ENCODE results near the gene WWTR1.

Gene WWTR1

DNA sequence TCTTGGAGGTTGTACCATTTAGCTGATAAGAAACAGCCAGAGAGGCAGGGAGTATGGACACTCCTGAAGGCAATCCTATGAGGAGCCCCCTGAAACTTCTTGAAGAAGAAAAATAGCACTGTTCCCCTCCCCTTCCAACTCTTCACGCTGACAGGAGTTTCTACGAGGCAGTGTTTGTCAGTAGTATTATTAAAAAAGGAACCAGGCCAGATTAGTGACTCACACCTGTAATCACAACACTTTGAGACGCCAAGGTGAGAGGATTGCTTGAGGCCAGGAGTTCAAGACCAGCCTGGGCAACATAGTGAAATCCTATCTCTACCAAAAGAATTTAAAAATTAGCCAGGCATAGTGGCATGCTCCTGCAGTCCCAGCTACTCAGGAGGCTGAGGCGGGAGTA, 38.7 kb downstream of the WWTR1 start:
- Histone ChIP-seq H3K4me3 (no peak overlapping the region), H3K27ac (peak overlapping the region; percentile 57 to 63)
- no peak for DNase-seq (ENCODE audit: low spot score)
- TF ChIP-seq, protein P1, sequence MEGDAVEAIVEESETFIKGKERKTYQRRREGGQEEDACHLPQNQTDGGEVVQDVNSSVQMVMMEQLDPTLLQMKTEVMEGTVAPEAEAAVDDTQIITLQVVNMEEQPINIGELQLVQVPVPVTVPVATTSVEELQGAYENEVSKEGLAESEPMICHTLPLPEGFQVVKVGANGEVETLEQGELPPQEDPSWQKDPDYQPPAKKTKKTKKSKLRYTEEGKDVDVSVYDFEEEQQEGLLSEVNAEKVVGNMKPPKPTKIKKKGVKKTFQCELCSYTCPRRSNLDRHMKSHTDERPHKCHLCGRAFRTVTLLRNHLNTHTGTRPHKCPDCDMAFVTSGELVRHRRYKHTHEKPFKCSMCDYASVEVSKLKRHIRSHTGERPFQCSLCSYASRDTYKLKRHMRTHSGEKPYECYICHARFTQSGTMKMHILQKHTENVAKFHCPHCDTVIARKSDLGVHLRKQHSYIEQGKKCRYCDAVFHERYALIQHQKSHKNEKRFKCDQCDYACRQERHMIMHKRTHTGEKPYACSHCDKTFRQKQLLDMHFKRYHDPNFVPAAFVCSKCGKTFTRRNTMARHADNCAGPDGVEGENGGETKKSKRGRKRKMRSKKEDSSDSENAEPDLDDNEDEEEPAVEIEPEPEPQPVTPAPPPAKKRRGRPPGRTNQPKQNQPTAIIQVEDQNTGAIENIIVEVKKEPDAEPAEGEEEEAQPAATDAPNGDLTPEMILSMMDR (IDR thresholded peaks at IDR 0.05) = no peak

DNA sequence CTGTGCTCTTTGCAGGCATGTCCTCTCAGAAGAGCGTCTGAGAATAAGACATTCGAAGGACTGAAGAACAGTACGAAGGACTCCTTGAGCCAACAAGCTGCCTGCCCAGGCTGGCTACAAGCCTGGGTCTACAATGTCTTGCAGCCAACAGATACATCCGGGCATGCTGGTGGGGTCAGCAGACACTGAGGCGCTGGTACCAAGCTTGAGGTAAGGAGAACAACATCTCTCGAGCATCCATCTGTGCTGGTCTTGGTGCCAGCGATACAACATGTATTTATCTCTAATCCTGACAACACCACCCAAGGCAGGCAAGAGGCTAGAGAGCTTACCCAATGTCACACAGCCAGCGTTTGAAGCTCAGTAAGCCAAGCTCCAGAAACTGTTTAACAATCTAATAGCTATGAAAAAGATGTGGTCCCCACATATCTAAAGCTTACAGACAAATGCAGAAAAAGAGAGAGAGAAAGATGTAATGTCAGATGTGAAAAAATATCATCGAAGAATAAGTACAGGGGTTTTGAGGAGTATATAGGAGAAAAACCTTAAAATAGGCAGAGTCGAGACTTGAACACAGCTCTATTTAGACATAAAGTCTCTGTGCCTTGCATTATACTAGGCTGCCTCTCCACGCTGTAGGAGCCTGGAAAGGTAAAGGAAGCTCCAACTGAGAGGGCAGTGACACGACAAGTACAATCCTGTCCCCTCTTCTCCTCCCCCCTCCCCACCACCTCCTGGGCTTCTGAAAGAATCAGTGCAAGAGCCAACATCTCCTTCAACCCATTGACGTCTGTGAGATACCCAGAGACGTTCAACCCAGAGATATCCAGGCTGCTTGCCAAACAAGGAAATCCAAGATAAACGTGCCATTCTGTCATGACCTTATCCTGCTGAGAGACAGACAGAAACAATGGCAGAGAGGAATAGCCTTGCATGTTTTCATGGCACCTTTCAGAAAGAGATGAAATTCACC, 39.4 kb downstream of the WWTR1 start:
- Histone ChIP-seq H3K4me3 (peak overlapping the region; percentile 31), H3K27ac (peak overlapping the region; percentile 57 to 63)
- TF ChIP-seq, protein P1 (IDR thresholded peaks at IDR 0.05) = no peak
- DNase-seq (ENCODE audit: low spot score) = peak; percentile 78

DNA sequence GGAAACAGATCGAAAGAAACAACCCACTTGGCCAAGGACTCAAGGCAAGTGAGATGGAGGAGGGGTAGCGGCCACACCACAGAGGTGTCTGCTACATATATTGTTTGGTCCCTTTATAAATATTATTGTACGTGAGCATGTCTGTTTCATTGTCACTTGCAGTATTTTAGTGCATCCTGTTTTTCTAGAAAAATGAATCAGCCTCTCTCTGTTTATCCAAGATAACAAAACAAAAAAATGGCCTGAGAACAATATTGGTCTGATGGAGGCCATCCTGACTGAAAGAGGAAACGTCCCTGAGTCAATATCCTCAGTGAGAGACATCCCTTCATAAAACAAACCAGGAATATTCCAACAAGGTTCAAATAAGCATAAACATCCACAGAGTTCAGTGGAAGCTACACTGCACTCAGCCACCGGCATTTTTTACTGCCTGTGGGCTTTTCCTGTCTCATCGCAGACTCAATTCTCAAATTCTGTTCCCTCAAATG, 42.0 kb downstream of the WWTR1 start:
- TF ChIP-seq, protein P1 (IDR thresholded peaks at IDR 0.05) = no peak

DNA sequence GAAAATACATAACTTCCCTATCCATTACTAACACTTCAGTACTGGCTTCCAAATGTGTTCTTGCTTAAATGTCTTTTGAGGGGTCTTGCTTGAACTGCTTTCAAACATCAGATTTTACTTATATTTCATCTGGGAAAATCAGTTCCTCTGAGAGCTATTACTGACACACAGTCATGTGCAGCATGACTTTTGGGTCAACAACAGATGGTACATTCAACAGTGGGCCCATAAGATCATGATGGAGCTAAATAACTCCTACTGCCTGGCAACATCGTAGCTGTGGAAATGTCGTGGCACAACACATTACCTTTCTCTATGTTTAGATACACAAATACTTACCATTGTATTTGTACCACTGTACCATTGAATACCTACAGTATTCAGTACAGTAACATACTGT, 43.8 kb downstream of the WWTR1 start:
- Histone ChIP-seq H3K27ac (peak overlapping the region in 1 of 2 donors; percentile 34), H3K4me3 (no peak overlapping the region)
- DNase-seq (ENCODE audit: low spot score) = no peak
- TF ChIP-seq, protein P1 (IDR thresholded peaks at IDR 0.05) = no peak

More for the DNA sequence above, 42.0 kb downstream of the WWTR1 start:
- Histone ChIP-seq H3K27ac (peak overlapping the region; percentile 57 to 63), H3K4me3 (no peak overlapping the region)
- no peak for DNase-seq (ENCODE audit: low spot score)

GRCh38 chr3:149612456-149612855, 45.4 kb downstream of the WWTR1 start:
- peak overlapping the region in 1 of 2 donors; percentile 44 for H3K27ac ChIP-seq
- TF ChIP-seq, protein P1 (IDR thresholded peaks at IDR 0.05) = no peak
- DNase-seq (ENCODE audit: low spot score) = no peak

DNA sequence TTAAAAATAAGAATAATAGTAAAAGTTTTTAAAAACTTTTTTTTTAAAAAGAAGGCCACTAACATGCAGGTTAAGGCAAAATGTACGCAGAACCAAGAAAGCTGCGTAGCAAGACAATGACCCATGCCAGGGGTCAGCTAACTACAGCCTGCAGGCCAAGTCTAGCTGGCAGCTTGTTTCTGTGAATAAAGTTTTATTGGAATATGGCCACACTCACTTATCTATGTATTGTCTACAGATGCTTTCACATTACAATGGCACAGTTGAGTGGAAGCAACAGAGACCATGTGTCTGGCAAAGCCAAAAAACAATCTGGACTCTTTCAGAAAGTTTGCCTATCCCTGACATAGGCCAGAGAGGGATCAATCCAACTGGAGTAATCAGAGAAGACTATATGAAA, 46.7 kb downstream of the WWTR1 start:
- no peak overlapping the region for H3K4me3 ChIP-seq
- no peak for DNase-seq (ENCODE audit: low spot score)
- H3K27ac ChIP-seq = no peak overlapping the region
- TF ChIP-seq, protein P1 (IDR thresholded peaks at IDR 0.05) = no peak

More at GRCh38 chr3:149612456-149612855, 45.4 kb downstream of the WWTR1 start:
- H3K4me3 ChIP-seq = no peak overlapping the region

All from coronary artery (tissue), 2 donors.